Loucy (cell line): ENCODE results near the gene OGFRL1.

ENCODE experiments used
- H2AFZ ChIP-seq: fragments of 200-600 bp; sonication (generic); 2 replicates; pipeline ENCODE4 v1.6.0; 2016; ENCODE audit warnings: antibody characterized with exemption, mild to moderate bottlenecking, low read length, moderate library complexity
- H3F3A ChIP-seq: fragments of 200-600 bp; 2 replicates; pipeline ENCODE4 v1.6.0; 2016; ENCODE audit warnings: antibody characterized with exemption, low read depth, mild to moderate bottlenecking
- H3K27me3 ChIP-seq: fragments of 200-600 bp; sonication (generic); 2 replicates; pipeline ENCODE4 v1.6.1; 2014; ENCODE audit warnings: low read length, mild to moderate bottlenecking; ENCODE audit not compliant: insufficient read depth, poor library complexity, severe bottlenecking
- H3K36me3 ChIP-seq: fragments of 200-600 bp; sonication (generic); 2 replicates; pipeline ENCODE4 v1.6.1; 2016; ENCODE audit warnings: low read length; ENCODE audit not compliant: insufficient read depth
- H3K4me1 ChIP-seq: fragments of 200-600 bp; sonication (generic); 2 replicates; pipeline ENCODE4 v1.5.1; 2014; ENCODE audit warnings: low read length, mild to moderate bottlenecking; ENCODE audit not compliant: insufficient read depth, poor library complexity, severe bottlenecking
- H3K4me2 ChIP-seq: fragments of 200-600 bp; sonication (generic); 2 replicates; pipeline ENCODE4 v1.6.0; 2014; ENCODE audit warnings: antibody characterized with exemption, low read length, low read depth, mild to moderate bottlenecking; ENCODE audit not compliant: poor library complexity, severe bottlenecking
- H3K4me3 ChIP-seq: fragments of 200-600 bp; sonication (generic); 2 replicates; pipeline ENCODE4 v1.5.1; 2014; ENCODE audit warnings: low read length, mild to moderate bottlenecking, mixed read lengths; ENCODE audit not compliant: poor library complexity, severe bottlenecking
- H3K79me2 ChIP-seq: fragments of 200-600 bp; sonication (generic); 2 replicates; pipeline ENCODE4 v1.6.1; 2014; ENCODE audit warnings: low read length; ENCODE audit not compliant: insufficient read depth
- H3K9ac ChIP-seq: fragments of 200-600 bp; sonication (generic); 2 replicates; pipeline ENCODE4 v1.6.0; 2014; ENCODE audit warnings: mild to moderate bottlenecking, low read depth, low read length, moderate library complexity; ENCODE audit not compliant: poor library complexity, severe bottlenecking
- H3K9me2 ChIP-seq: fragments of 200-600 bp; sonication (generic); replicated peaks from 2 replicates; pipeline ENCODE4 v1.6.1; 2016; ENCODE audit warnings: low read depth, low read length, mixed read lengths
- H3K9me3 ChIP-seq: fragments of 200-600 bp; sonication (generic); 2 replicates; pipeline ENCODE4 v1.6.1; 2014; ENCODE audit warnings: mild to moderate bottlenecking, antibody characterized with exemption, low read length, low read depth; ENCODE audit not compliant: insufficient read depth
- H4K20me1 ChIP-seq: fragments of 200-600 bp; sonication (generic); 2 replicates; pipeline ENCODE4 v1.6.0; 2014; ENCODE audit warnings: antibody characterized with exemption, low read length, mild to moderate bottlenecking; ENCODE audit not compliant: insufficient read depth, poor library complexity, severe bottlenecking
- EZH2phosphoT487 ChIP-seq: fragments of 200-600 bp; IDR thresholded peaks from 2 replicates; pipeline ENCODE4 v1.6.1; 2018; ENCODE audit warnings: antibody characterized with exemption, mild to moderate bottlenecking, moderate library complexity, borderline replicate concordance
- TF ChIP-seq, protein P1 (sequence below): fragments of 200-600 bp; sonication (generic); conservative IDR thresholded peaks from 2 replicates; pipeline ENCODE4 v1.5.1; 2014; ENCODE audit warnings: mild to moderate bottlenecking, antibody characterized with exemption, low read length

The OGFRL1 gene

DNA sequence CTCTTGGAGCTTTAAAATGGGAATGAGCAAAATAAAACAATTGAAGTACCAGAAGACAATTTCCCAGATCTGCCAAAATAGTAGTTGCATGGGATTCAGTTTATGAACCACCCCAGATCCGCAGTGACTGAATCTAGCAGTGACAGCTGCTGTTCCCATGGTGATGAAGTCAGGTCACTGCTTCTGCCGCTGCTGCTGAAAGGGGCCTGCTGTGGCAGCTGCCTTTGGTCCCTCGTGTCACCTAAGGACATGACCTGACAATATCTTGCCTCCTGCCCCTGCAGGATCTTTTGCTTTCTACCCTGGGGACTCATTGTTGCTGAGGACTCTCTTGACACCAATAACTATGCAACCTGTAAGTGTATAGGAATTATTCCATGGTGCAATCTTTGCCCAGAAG, 34.3 kb upstream of the OGFRL1 start:
- H3K79me2 ChIP-seq, result no peaks in the 10 kb centered on the region
- no peak overlapping the region for H3K4me3 ChIP-seq
- H3K9ac ChIP-seq, result no peak overlapping the region
- H4K20me1 ChIP-seq, result no peaks in the 10 kb centered on the region
- no peak for TF ChIP-seq EZH2phosphoT487
- TF ChIP-seq, protein P1, sequence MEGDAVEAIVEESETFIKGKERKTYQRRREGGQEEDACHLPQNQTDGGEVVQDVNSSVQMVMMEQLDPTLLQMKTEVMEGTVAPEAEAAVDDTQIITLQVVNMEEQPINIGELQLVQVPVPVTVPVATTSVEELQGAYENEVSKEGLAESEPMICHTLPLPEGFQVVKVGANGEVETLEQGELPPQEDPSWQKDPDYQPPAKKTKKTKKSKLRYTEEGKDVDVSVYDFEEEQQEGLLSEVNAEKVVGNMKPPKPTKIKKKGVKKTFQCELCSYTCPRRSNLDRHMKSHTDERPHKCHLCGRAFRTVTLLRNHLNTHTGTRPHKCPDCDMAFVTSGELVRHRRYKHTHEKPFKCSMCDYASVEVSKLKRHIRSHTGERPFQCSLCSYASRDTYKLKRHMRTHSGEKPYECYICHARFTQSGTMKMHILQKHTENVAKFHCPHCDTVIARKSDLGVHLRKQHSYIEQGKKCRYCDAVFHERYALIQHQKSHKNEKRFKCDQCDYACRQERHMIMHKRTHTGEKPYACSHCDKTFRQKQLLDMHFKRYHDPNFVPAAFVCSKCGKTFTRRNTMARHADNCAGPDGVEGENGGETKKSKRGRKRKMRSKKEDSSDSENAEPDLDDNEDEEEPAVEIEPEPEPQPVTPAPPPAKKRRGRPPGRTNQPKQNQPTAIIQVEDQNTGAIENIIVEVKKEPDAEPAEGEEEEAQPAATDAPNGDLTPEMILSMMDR, result no peak
- H3K36me3 ChIP-seq, result no peaks in the 10 kb centered on the region
- no peak overlapping the region for H3K4me2 ChIP-seq
- no peaks in the 10 kb centered on the region for H3F3A ChIP-seq
- no peaks in the 10 kb centered on the region for H3K9me3 ChIP-seq
- no peaks in the 10 kb centered on the region for H3K27me3 ChIP-seq
- no peaks in the 10 kb centered on the region for H3K9me2 ChIP-seq
- peaks cover 16% of the 10 kb centered on the region for H3K4me1 ChIP-seq
- 0 out of 2 replicates have a peak overlapping the region, but pooled peaks have one; percentile 1 for H2AFZ ChIP-seq

DNA sequence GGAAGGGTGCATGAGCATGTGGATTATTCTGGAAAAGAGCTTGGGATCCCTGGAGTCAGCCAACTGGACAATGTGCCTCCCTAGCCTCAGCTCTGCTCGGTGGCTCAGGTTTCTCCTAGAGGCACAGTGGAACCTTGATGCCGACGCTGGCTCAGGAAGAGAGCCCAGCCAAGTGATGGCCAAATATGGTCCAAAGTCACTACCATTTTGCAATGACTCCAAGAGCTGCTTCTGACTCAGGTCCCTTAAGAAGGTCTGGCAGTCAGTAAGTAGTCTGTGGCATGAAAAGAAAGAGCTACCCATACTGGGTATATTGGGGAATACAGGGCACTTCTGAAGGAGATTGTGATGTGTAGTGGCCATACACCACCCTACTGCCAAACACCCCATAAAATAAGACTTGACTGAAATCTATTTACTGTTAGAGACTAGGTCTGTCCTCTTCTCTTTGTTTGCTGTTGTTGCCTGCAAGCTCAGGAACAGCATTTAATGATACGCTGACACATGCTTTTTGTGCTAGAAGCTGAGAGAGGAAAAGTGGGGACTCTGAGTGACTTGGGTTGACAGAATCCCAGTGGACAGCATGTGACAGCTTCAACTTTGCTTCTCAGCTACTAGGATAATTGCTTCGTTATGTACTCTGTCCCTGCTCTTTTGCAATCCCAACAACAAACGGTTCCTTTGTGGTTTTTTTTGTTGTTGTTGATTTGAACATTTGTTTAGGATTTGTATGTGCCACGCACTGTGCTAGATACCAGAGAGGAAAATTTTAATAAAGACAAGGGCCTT, 30.3 kb upstream of the OGFRL1 start:
- H3K27me3 ChIP-seq, result no peaks in the 10 kb centered on the region
- H3K9ac ChIP-seq, result no peak overlapping the region
- TF ChIP-seq EZH2phosphoT487, result no peak
- TF ChIP-seq, protein P1, result no peak
- no peaks in the 10 kb centered on the region for H3F3A ChIP-seq
- peaks cover 3% of the 10 kb centered on the region for H3K4me1 ChIP-seq
- no peaks in the 10 kb centered on the region for H4K20me1 ChIP-seq
- H2AFZ ChIP-seq, result no peak overlapping the region
- no peak overlapping the region for H3K4me2 ChIP-seq
- no peaks in the 10 kb centered on the region for H3K9me2 ChIP-seq
- no peak overlapping the region for H3K4me3 ChIP-seq
- no peaks in the 10 kb centered on the region for H3K36me3 ChIP-seq
- H3K79me2 ChIP-seq, result no peaks in the 10 kb centered on the region
- H3K9me3 ChIP-seq, result no peaks in the 10 kb centered on the region

- H3K9me3 ChIP-seq, result no peaks in the 10 kb centered on the region
- no peaks in the 10 kb centered on the region for H3K27me3 ChIP-seq
- H4K20me1 ChIP-seq, result no peaks in the 10 kb centered on the region
- H3K9me2 ChIP-seq, result no peaks in the 10 kb centered on the region
- H3K36me3 ChIP-seq, result no peaks in the 10 kb centered on the region
- H3F3A ChIP-seq, result no peaks in the 10 kb centered on the region
- no peaks in the 10 kb centered on the region for H3K4me1 ChIP-seq
- no peak for TF ChIP-seq EZH2phosphoT487
- TF ChIP-seq, protein P1, result no peak
- H3K4me3 ChIP-seq, result no peak overlapping the region
- no peak overlapping the region for H3K4me2 ChIP-seq
- H3K9ac ChIP-seq, result no peak overlapping the region
- H3K79me2 ChIP-seq, result no peaks in the 10 kb centered on the region
- H2AFZ ChIP-seq, result no peak overlapping the region
Observed at GRCh38 chr6:71259888-71260604, 28.6 kb upstream of the OGFRL1 start.
